GM18870 (cell line): ENCODE data around the gene AJM1.
"Not testable (repeated sequence)": the region's sequence is repeated elsewhere in the genome, so short reads cannot be mapped to it uniquely, and the experiment has no call there.

Source experiments
- ATAC-seq: cut with Tn5 transposase; IDR thresholded peaks from one replicate; pipeline ENCODE4 v1.9.1; 2021; ENCODE audit warnings: moderate library complexity; ENCODE audit not compliant: unreplicated experiment

AJM1 gene

GRCh38 chr9:136865768-136866103 lies 23.5 kb downstream of the AJM1 start:
- no peak for ATAC-seq

- ATAC-seq, result not testable (repeated sequence)
These were observed 24.7 kb downstream of the AJM1 start for GRCh38 chr9:136866898-136867421.

GRCh38 chr9:136867480-136867879 lies 25.2 kb downstream of the AJM1 start:
- no peak for ATAC-seq

GRCh38 chr9:136867917-136868316 lies 25.6 kb downstream of the AJM1 start:
- no peak for ATAC-seq

GRCh38 chr9:136868644-136869043 lies 26.4 kb downstream of the AJM1 start:
- no peak for ATAC-seq

GRCh38 chr9:136869611-136870010 lies 27.3 kb downstream of the AJM1 start:
- ATAC-seq, result not testable (repeated sequence)

GRCh38 chr9:136875155-136875554 lies 32.9 kb downstream of the AJM1 start:
- no peak for ATAC-seq

- no peak for ATAC-seq
These were observed 34.2 kb downstream of the AJM1 start for GRCh38 chr9:136876476-136876875.

- no peak for ATAC-seq
These were observed 38.4 kb downstream of the AJM1 start for GRCh38 chr9:136880651-136881050.

GRCh38 chr9:136881691-136882108 lies 39.4 kb downstream of the AJM1 start:
- no peak for ATAC-seq

GRCh38 chr9:136882109-136882946 lies 40.0 kb downstream of the AJM1 start:
- ATAC-seq, result no peak

- not testable (repeated sequence) for ATAC-seq
These were observed 40.6 kb downstream of the AJM1 start for GRCh38 chr9:136882947-136883283.

- ATAC-seq, result not testable (repeated sequence)
These were observed 41.4 kb downstream of the AJM1 start for GRCh38 chr9:136883670-136884069.

GRCh38 chr9:136885950-136886578 lies 43.8 kb downstream of the AJM1 start, which contains the start of gene TRAF2:
Gene TRAF2, plus strand, starts transcription at chr9:136886516. Its CDS starts 12,225 bp downstream, at chr9:136898741.
- ATAC-seq, result peak; percentile 62

GRCh38 chr9:136886610-136887597 lies 44.6 kb downstream of the AJM1 start:
- peak; percentile 3 for ATAC-seq

GRCh38 chr9:136888454-136888853 lies 46.2 kb downstream of the AJM1 start:
- no peak for ATAC-seq

GRCh38 chr9:136889858-136890257 lies 47.6 kb downstream of the AJM1 start:
- ATAC-seq, result no peak

GRCh38 chr9:136890661-136891060 lies 48.4 kb downstream of the AJM1 start:
- ATAC-seq, result no peak
